ENCODE data around the gene SOX12.

- no peak for TF ChIP-seq POLR2AphosphoS5 (IDR thresholded peaks at IDR 0.05; ENCODE audit: low read depth)
- no peak for TF ChIP-seq GABPA (IDR thresholded peaks at IDR 0.05; ENCODE audit: low read depth)
- TF ChIP-seq SPI1 (IDR thresholded peaks at IDR 0.05; ENCODE audit: borderline replicate concordance, low read depth) = no peak
Measured at GRCh38 chr20:313402-313801, 11.9 kb upstream of the SOX12 start.

Measured in HL-60 (cell line).